Ovary (tissue), 9 donors: ENCODE measurements around the gene CATSPERE. TPM values are rescaled to one million over a fixed set of nuclear protein-coding genes. Genes with fewer than 3 reads are reported as not detected.

Experiments
- DNase-seq, 5 donors: peaks; one replicate each; pipeline ENCODE4 v3.0.0-alpha.2; 2019 to 2020
- H3K27ac ChIP-seq, 2 donors: fragments of 200-600 bp; one replicate each; pipeline versions ENCODE4 v1.5.1 to v1.8.0; 2019 to 2022
- H3K27me3 ChIP-seq: fragments of 200-600 bp; one replicate; pipeline ENCODE4 v1.8.0; 2022
- H3K36me3 ChIP-seq: fragments of 200-600 bp; sonication (generic); one replicate; pipeline ENCODE4 v1.5.1; 2019
- H3K4me1 ChIP-seq: one replicate; pipeline ENCODE4 v1.8.1; 2013; ENCODE audit warnings: mild to moderate bottlenecking, moderate library complexity; ENCODE audit not compliant: insufficient read depth
- H3K4me3 ChIP-seq: fragments of 200-600 bp; sonication (generic); one replicate; pipeline ENCODE4 v1.5.1; 2017
- H3K9me3 ChIP-seq, 2 donors: fragments of 200-600 bp in 1 of 2; sonication (generic) in 1 of 2; one replicate each; pipeline versions ENCODE4 v1.5.1 to v1.8.1; 2013 to 2019; ENCODE audit warnings: mild to moderate bottlenecking in 1 of 2, moderate library complexity in 1 of 2
- EP300 ChIP-seq: sonication (generic); formaldehyde crosslinking; IDR thresholded peaks from one replicate; pipeline ENCODE4 v1.6.1; 2017; ENCODE audit warnings: antibody characterized with exemption
- POLR2A ChIP-seq: fragments of 450-650 bp; IDR thresholded peaks from one replicate; pipeline ENCODE4 v1.6.1; 2017; ENCODE audit warnings: antibody characterized with exemption, mild to moderate bottlenecking, moderate library complexity
- WGBS, 3 donors: extraction: QIAGEN DNeasy Blood & Tissue Kit in 1 of 3; methylation state at CpG; one replicate each; pipeline versions ENCODE4 v1.1.5 to v1.1.7; 2013 to 2017; 5-methylcytosine and 5-hydroxymethylcytosine counted together
- intact Hi-C, 4 donors: fragments of 100-400 bp; cut with DNase I; formaldehyde crosslinking; loops; one replicate each; pipeline versions ENCODE4 v1.11.0 to v1.15.1; 2022 to 2023
- polyA plus RNA-seq, 2 donors: library from polyadenylated mRNA; stranded (reverse); fragments of 200-250 nt in 1 of 2; fragments of 350-450 nt in 1 of 2; fragmentation: Illumina TruSeq in 1 of 2; extraction: RNeasy Lipid Tissue Mini Kit (QIAGEN cat#74804) in 1 of 2; gene quantifications; one replicate each; pipeline ENCODE4 v1.2.3, GENCODE V29; 2013 to 2014
- total RNA-seq, 7 donors: library from RNA; depleted of rRNA in 2 of 7; stranded (reverse); fragments of >200 nt in 2 of 7; fragmentation: NEBNext Ultra II Directional in 3 of 7; extraction: Animal tissue kit (Norgen Biotek cat#: 25700) in 3 of 7; gene quantifications; one replicate each; pipeline versions ENCODE4 v1.1.0 to v1.2.4, GENCODE V29; 2016 to 2023
- TF ChIP-seq, protein P1 (sequence below), 3 donors: fragments of 450-650 bp in 2 of 3; fragments of 200-600 bp in 1 of 3; IDR thresholded peaks; one replicate each; pipeline versions ENCODE4 v1.5.1 to v1.8.0; 2016 to 2022; ENCODE audit warnings: antibody characterized with exemption in 3 of 3, mild to moderate bottlenecking in 1 of 3
- donor health status: DM: no; HTN: no; CAD: no; lungs with moderate emphysema.
- donor health status: DM: no; HTN: no; CAD: no.
- donor health status: Bipolar disorder and iron deficiency.
- donor health status: DM: yes; HTN: yes; CAD: no.
- donor health status: DM: no; HTN: no; CAD: no.
- donor health status: DM: yes; HTN: yes; CAD: no.

Gene CATSPERE
- total and polyA plus RNA-seq, 9 donors = 0.70 to 3.2 (median 2.1) TPM

GRCh38 chr1:244456586-244456985 is 4.5 kb upstream of the CATSPERE start:
- 89 to 94% (median 91%) methylated on average over 1 of the region's 1 CpG for WGBS, 3 donors
- H3K27me3 ChIP-seq = no peaks in the 10 kb centered on the region
- no peaks in the 10 kb centered on the region for H3K9me3 ChIP-seq
- no peaks in the 10 kb centered on the region for H3K36me3 ChIP-seq
- TF ChIP-seq EP300 = no peak
- no peak for TF ChIP-seq POLR2A
- TF ChIP-seq, protein P1, sequence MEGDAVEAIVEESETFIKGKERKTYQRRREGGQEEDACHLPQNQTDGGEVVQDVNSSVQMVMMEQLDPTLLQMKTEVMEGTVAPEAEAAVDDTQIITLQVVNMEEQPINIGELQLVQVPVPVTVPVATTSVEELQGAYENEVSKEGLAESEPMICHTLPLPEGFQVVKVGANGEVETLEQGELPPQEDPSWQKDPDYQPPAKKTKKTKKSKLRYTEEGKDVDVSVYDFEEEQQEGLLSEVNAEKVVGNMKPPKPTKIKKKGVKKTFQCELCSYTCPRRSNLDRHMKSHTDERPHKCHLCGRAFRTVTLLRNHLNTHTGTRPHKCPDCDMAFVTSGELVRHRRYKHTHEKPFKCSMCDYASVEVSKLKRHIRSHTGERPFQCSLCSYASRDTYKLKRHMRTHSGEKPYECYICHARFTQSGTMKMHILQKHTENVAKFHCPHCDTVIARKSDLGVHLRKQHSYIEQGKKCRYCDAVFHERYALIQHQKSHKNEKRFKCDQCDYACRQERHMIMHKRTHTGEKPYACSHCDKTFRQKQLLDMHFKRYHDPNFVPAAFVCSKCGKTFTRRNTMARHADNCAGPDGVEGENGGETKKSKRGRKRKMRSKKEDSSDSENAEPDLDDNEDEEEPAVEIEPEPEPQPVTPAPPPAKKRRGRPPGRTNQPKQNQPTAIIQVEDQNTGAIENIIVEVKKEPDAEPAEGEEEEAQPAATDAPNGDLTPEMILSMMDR (IDR thresholded peaks at IDR 0.05) = no peak
- peaks cover 2% of the 10 kb centered on the region for H3K4me1 ChIP-seq
- no peak for DNase-seq
- H3K4me3 ChIP-seq = no peak overlapping the region
- no peak overlapping the region for H3K27ac ChIP-seq
- intact Hi-C loops = loop anchor here in 2 of 4 donors (10.0 kb wide), 2 partner anchors 152 to 402 kb away; partner anchors contain the start of gene ZBTB18 (in 1 of the 2)

- intact Hi-C loops = loop anchor here in 2 of 4 donors (10.0 kb wide), 2 partner anchors 154 to 404 kb away; partner anchors contain the start of gene ZBTB18 (in 1 of the 2)
- H3K27ac ChIP-seq = no peak overlapping the region
- WGBS, 3 donors = 88 to 92% (median 92%) methylated on average over 4 of the region's 4 CpGs
- H3K36me3 ChIP-seq = no peaks in the 10 kb centered on the region
- TF ChIP-seq EP300 (no peak), POLR2A (no peak)
- TF ChIP-seq, protein P1 (IDR thresholded peaks at IDR 0.05) = no peak
- no peaks in the 10 kb centered on the region for H3K9me3 ChIP-seq
- H3K4me1 ChIP-seq = peaks cover 2% of the 10 kb centered on the region
- no peak for DNase-seq
- no peak overlapping the region for H3K4me3 ChIP-seq
- no peaks in the 10 kb centered on the region for H3K27me3 ChIP-seq
Measured at GRCh38 chr1:244458781-244459180, 2.3 kb upstream of the CATSPERE start.

DNA sequence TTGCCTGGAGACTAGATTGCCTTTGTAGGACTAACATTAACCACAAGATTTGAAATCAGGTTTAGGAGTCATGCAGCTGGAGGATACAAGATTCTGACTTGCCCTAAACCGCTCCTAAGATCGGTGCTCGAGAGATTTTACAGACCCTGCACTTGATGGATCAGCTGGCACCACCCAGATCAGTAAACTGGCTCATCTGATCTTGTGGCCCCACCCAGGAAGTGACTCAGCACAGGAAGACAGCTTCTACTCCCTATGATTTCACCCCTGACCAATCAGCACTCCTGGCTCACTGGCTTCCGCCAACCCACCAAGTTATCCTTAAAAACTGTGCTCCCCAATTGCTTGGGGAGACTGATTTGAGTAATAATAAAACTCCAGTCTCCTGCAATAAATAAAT is 876 bp upstream of the CATSPERE start:
- WGBS, 3 donors = 95 to 97% (median 96%) methylated on average over 4 of the region's 4 CpGs
- no peak for DNase-seq
- H3K4me1 ChIP-seq = peaks cover 2% of the 10 kb centered on the region
- intact Hi-C loops = no loop called here
- TF ChIP-seq POLR2A = no peak
- TF ChIP-seq, protein P1 (IDR thresholded peaks at IDR 0.05) = no peak
- no peak for TF ChIP-seq EP300
- no peaks in the 10 kb centered on the region for H3K9me3 ChIP-seq
- H3K27ac ChIP-seq = no peak overlapping the region
- no peaks in the 10 kb centered on the region for H3K27me3 ChIP-seq
- H3K36me3 ChIP-seq = no peaks in the 10 kb centered on the region
- H3K4me3 ChIP-seq = no peak overlapping the region

- Histone ChIP-seq H3K27me3 (no peaks in the 10 kb centered on the region), H3K9me3 (no peaks in the 10 kb centered on the region), H3K27ac (no peak overlapping the region), H3K36me3 (no peaks in the 10 kb centered on the region), H3K4me3 (no peak overlapping the region), H3K4me1 (no peaks in the 10 kb centered on the region)
- WGBS, 3 donors = 83 to 90% (median 87%) methylated on average over 2 of the region's 2 CpGs
- intact Hi-C loops = no loop called here
- no peak for TF ChIP-seq POLR2A
- TF ChIP-seq, protein P1 (IDR thresholded peaks at IDR 0.05) = no peak
- no peak for TF ChIP-seq EP300
- no peak for DNase-seq
Measured at GRCh38 chr1:244466724-244467123, 5.7 kb downstream of the CATSPERE start.
